Gastroesophageal sphincter (tissue), 4 donors: ENCODE results near the gene RAB14. TPM values are rescaled to one million over a fixed set of nuclear protein-coding genes. Genes with fewer than 3 reads are reported as not detected.
A peak's percentile ranks its signal among the peaks of the same experiment; 100 is the strongest.

Experiments
- ATAC-seq: fragments of 150-250 bp; one replicate; pipeline ENCODE4 v1.9.1; 2016; ENCODE audit warnings: mild to moderate bottlenecking, moderate library complexity
- H3K27ac ChIP-seq, 4 donors: fragments of 200-600 bp; sonication (generic) in 3 of 4; 1 replicate in 3 of 4; 2 replicates in 1 of 4; pipeline ENCODE4 v1.5.1; 2016 to 2019
- H3K27me3 ChIP-seq: fragments of 200-600 bp; sonication (generic); one replicate; pipeline ENCODE4 v1.5.1; 2019
- H3K36me3 ChIP-seq, 2 donors: fragments of 200-600 bp; sonication (generic); one replicate each; pipeline ENCODE4 v1.5.1; 2019; ENCODE audit warnings: control low read depth in 1 of 2
- H3K4me1 ChIP-seq, 3 donors: fragments of 200-600 bp; sonication (generic); 1 replicate in 2 of 3; 2 replicates in 1 of 3; pipeline ENCODE4 v1.5.1; 2016 to 2019; ENCODE audit warnings: control low read depth in 2 of 3
- H3K4me3 ChIP-seq, 2 donors: fragments of 200-600 bp; sonication (generic); one replicate each; pipeline ENCODE4 v1.5.1; 2019; ENCODE audit warnings: mild to moderate bottlenecking in 1 of 2, moderate library complexity in 1 of 2
- H3K9me3 ChIP-seq, 3 donors: fragments of 200-600 bp; sonication (generic); one replicate each; pipeline ENCODE4 v1.5.1; 2017 to 2019; ENCODE audit warnings: control low read depth in 2 of 3
- CTCF ChIP-seq, 4 experiments: fragments of 200-600 bp in 2 of 4; fragments of 450-650 bp in 2 of 4; sonication (generic) in 1 of 4; IDR thresholded peaks; one replicate each; pipeline ENCODE4 v1.5.1; 2017 to 2019; ENCODE audit warnings: antibody characterized with exemption in 4 of 4, mild to moderate bottlenecking in 2 of 4, moderate library complexity in 2 of 4
- EP300 ChIP-seq: sonication (generic); formaldehyde crosslinking; IDR thresholded peaks from one replicate; pipeline ENCODE4 v1.6.1; 2017; ENCODE audit warnings: antibody characterized with exemption, mild to moderate bottlenecking
- POLR2A ChIP-seq, 2 donors: fragments of 450-650 bp; IDR thresholded peaks; one replicate each; pipeline ENCODE4 v1.6.1; 2017; ENCODE audit warnings: antibody characterized with exemption in 2 of 2, mild to moderate bottlenecking in 2 of 2, moderate library complexity in 1 of 2
- POLR2AphosphoS5 ChIP-seq: sonication (generic); formaldehyde crosslinking; IDR thresholded peaks from one replicate; pipeline ENCODE4 v1.6.1; 2017; ENCODE audit warnings: antibody characterized with exemption
- WGBS, 2 donors: methylation state at CpG; one replicate each; pipeline ENCODE4 v1.1.5; 2018; ENCODE audit warnings: low coverage in 1 of 2; 5-methylcytosine and 5-hydroxymethylcytosine counted together
- total RNA-seq, 4 donors: library from RNA; depleted of rRNA; stranded (reverse); fragments of >200 nt; gene quantifications; one replicate each; pipeline ENCODE4 v1.1.0, GENCODE V29; 2016

Gene RAB14
- total RNA-seq = 10 to 100 TPM; 29.7 to 40.2 (median 31.4) TPM

- H3K9me3 ChIP-seq = no peaks in the 10 kb centered on the region
- H3K36me3 ChIP-seq = no peaks in the 10 kb centered on the region
- peak; percentile 98 for ATAC-seq
- peak within 1 kb of the TSS; percentile 80 to 86 for H3K4me3 ChIP-seq
- no peaks in the 10 kb centered on the region for H3K27me3 ChIP-seq
- H3K4me1 ChIP-seq = peaks cover 20 to 42% (median 27%) of the 10 kb centered on the region in 3 donors
- peak within 1 kb of the TSS; percentile 86 to 97 (median 94) for H3K27ac ChIP-seq
- 10% methylated on average over 10 of the region's 55 CpGs; no CpG with 5 or more reads in 1 of the 2 donors for WGBS, 2 donors
- TF ChIP-seq POLR2A (IDR thresholded peaks at IDR 0.05) = peak; percentile 51 to 56
- peak; percentile 25 to 62 (median 58) for TF ChIP-seq CTCF (IDR thresholded peaks at IDR 0.05)
- no peak for TF ChIP-seq EP300
- TF ChIP-seq POLR2AphosphoS5 = peak; percentile 76
Observed at GRCh38 chr9:121201738-121202533, at the start of gene RAB14. Gene RAB14, minus strand, starts transcription at chr9:121201869. Its CDS starts 8,457 bp downstream, at chr9:121193412.

- 75 to 82% methylated on average over 3 of the region's 3 CpGs for WGBS, 2 donors
- Histone ChIP-seq H3K27me3 (no peaks in the 10 kb centered on the region), H3K4me3 (no peak overlapping the region), H3K4me1 (no peaks in the 10 kb centered on the region), H3K9me3 (no peaks in the 10 kb centered on the region), H3K36me3 (no peaks in the 10 kb centered on the region), H3K27ac (no peak overlapping the region)
- TF ChIP-seq POLR2A (IDR thresholded peaks at IDR 0.05) (no peak), POLR2AphosphoS5 (no peak), CTCF (IDR thresholded peaks at IDR 0.05) (no peak), EP300 (no peak)
- ATAC-seq = no peak
Observed at GRCh38 chr9:121249563-121249962, 47.9 kb upstream of the RAB14 start.

GRCh38 chr9:121246821-121247561 lies 45.3 kb upstream of the RAB14 start:
- ATAC-seq = peak; percentile 59
- no peak overlapping the region for H3K4me3 ChIP-seq
- whole genome bisulfite sequencing, 2 donors = 69 to 72% methylated on average over 7 to 11 of the region's 12 CpGs
- TF ChIP-seq POLR2A (IDR thresholded peaks at IDR 0.05) = no peak
- TF ChIP-seq POLR2AphosphoS5 = no peak
- TF ChIP-seq EP300 = no peak
- no peak for TF ChIP-seq CTCF (IDR thresholded peaks at IDR 0.05)
- peaks cover 0 to 13% (median 0%) of the 10 kb centered on the region in 3 donors for H3K4me1 ChIP-seq
- no peaks in the 10 kb centered on the region for H3K9me3 ChIP-seq
- no peak overlapping the region for H3K27ac ChIP-seq
- no peaks in the 10 kb centered on the region for H3K36me3 ChIP-seq
- H3K27me3 ChIP-seq = no peaks in the 10 kb centered on the region

DNA sequence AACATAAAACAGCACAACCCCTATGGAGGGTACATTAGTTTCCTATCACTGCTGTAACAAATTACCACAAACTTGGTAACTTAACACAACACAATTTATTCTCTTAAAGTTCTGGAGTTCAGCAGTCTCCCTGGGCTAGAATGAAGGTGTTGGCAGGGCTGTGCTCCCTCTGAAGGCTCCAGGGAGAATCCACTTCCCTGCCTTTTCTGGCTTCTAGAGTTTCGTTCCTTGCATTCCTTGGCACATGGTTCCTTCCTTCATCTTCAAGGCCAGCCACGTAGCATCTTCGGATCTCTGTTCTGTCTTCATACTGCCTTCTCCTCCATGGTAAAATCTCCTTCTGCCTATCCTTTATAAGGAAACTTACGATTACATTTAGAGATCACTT lies 41.3 kb upstream of the RAB14 start:
- WGBS, 2 donors = 47 to 51% methylated on average over 4 of the region's 4 CpGs
- H3K27ac ChIP-seq = peak overlapping the region; percentile 6 to 68 (median 58)

More for the DNA sequence above, 41.3 kb upstream of the RAB14 start:
- H3K4me3 ChIP-seq = no peak overlapping the region
- ATAC-seq = peak; percentile 83
- TF ChIP-seq CTCF (IDR thresholded peaks at IDR 0.05) (no peak), POLR2AphosphoS5 (no peak), EP300 (no peak), POLR2A (IDR thresholded peaks at IDR 0.05) (no peak)
- H3K4me1 ChIP-seq = peaks cover 0 to 21% (median 0%) of the 10 kb centered on the region in 3 donors
- H3K36me3 ChIP-seq = no peaks in the 10 kb centered on the region
- H3K27me3 ChIP-seq = no peaks in the 10 kb centered on the region
- no peaks in the 10 kb centered on the region for H3K9me3 ChIP-seq
